Endodermal cell (in vitro differentiated cells): ENCODE measurements around the gene ADGRD1. TPM values are rescaled to one million over a fixed set of nuclear protein-coding genes. Genes with fewer than 3 reads are reported as not detected.

Experiments used
- DNase-seq: peaks from one replicate; pipeline ENCODE4 v3.0.0-alpha.2; 2017
- H3K27ac ChIP-seq: 2 replicates; pipeline ENCODE4 v1.5.1; 2013; ENCODE audit warnings: mild to moderate bottlenecking, low read depth, low read length, moderate library complexity
- H3K27me3 ChIP-seq: 2 replicates; pipeline ENCODE4 v1.6.1; 2013; ENCODE audit warnings: mild to moderate bottlenecking, low read length, moderate library complexity; ENCODE audit not compliant: insufficient read depth, control insufficient read depth, poor library complexity, severe bottlenecking
- H3K36me3 ChIP-seq: 2 replicates; pipeline ENCODE4 v1.7.0; 2013; ENCODE audit warnings: mild to moderate bottlenecking, low read length, moderate library complexity; ENCODE audit not compliant: control insufficient read depth, insufficient read depth
- H3K4me1 ChIP-seq: one replicate; pipeline ENCODE4 v1.7.0; 2013; ENCODE audit warnings: low read length; ENCODE audit not compliant: control insufficient read depth, insufficient read depth
- H3K4me3 ChIP-seq: 2 replicates; pipeline ENCODE4 v1.5.1; 2013; ENCODE audit warnings: mild to moderate bottlenecking, low read length, moderate library complexity
- H3K9ac ChIP-seq: 2 replicates; pipeline ENCODE4 v1.6.1; 2013; ENCODE audit warnings: mild to moderate bottlenecking, low read length, moderate library complexity; ENCODE audit not compliant: poor library complexity, severe bottlenecking; ENCODE audit errors: extremely low read depth
- H3K9me3 ChIP-seq: 2 replicates; pipeline ENCODE4 v1.6.1; 2013; ENCODE audit warnings: mild to moderate bottlenecking, low read length, moderate library complexity; ENCODE audit not compliant: control insufficient read depth
- H3K27ac Mint-ChIP-seq: 2 replicates; pipeline ENCODE4 v1.8.0; 2020; ENCODE audit warnings: mixed read lengths
- H3K27me3 Mint-ChIP-seq: 2 replicates; pipeline ENCODE4 v1.8.0; 2021; ENCODE audit warnings: mild to moderate bottlenecking, mixed read lengths; ENCODE audit not compliant: insufficient read depth
- H3K36me3 Mint-ChIP-seq: 2 replicates; pipeline ENCODE4 v1.8.0; 2020; ENCODE audit warnings: low read depth, mixed read lengths
- H3K4me1 Mint-ChIP-seq: 2 replicates; pipeline ENCODE4 v1.8.0; 2020; ENCODE audit warnings: mixed read lengths
- H3K4me3 Mint-ChIP-seq: 2 replicates; pipeline ENCODE4 v1.8.0; 2020; ENCODE audit warnings: mild to moderate bottlenecking, moderate library complexity, mixed read lengths
- H3K9me3 Mint-ChIP-seq: 2 replicates; pipeline ENCODE4 v1.8.0; 2020; ENCODE audit warnings: mild to moderate bottlenecking, mixed read lengths
- CTCF ChIP-seq: fragments of 200-600 bp; sonication (generic); conservative IDR thresholded peaks from 2 replicates; pipeline ENCODE4 v1.5.0; 2021; ENCODE audit warnings: antibody characterized with exemption, mild to moderate bottlenecking
- WGBS, 2 experiments: methylation state at CpG; one replicate each; pipeline versions ENCODE4 v1.1.5 to v1.1.7; 2013; ENCODE audit warnings: missing lambda C conversion rate in 2 of 2, mixed read lengths in 1 of 2; ENCODE audit not compliant: insufficient coverage in 1 of 2, insufficient read length in 1 of 2; 5-methylcytosine and 5-hydroxymethylcytosine counted together
- total RNA-seq, 2 donors: library from RNA; stranded (reverse); fragmentation: NEBNext Ultra II Directional in 1 of 2; extraction: Animal tissue kit (Norgen Biotek cat#: 25700) in 1 of 2; gene quantifications; 2 replicates in 1 of 2; 3 replicates in 1 of 2; pipeline ENCODE4 v1.2.1, GENCODE V29; 2021

ADGRD1 gene
- total RNA-seq, 2 donors from 2014 or later = 1.3 to 2.9 TPM

GRCh38 chr12:131049002-131049401 lies 95.3 kb downstream of the ADGRD1 start:
- Mint-ChIP-seq H3K9me3 (peaks cover 2% of the 10 kb centered on the region), H3K36me3 (no peaks in the 10 kb centered on the region), H3K4me1 (peaks cover 6% of the 10 kb centered on the region), H3K27me3 (no peaks in the 10 kb centered on the region), H3K4me3 (no peak overlapping the region), H3K27ac (no peak overlapping the region)
- DNase-seq = no peak
- no peaks in the 10 kb centered on the region for H3K4me1 ChIP-seq
- H3K9me3 ChIP-seq = no peaks in the 10 kb centered on the region
- H3K27ac ChIP-seq = no peak overlapping the region
- H3K4me3 ChIP-seq = no peak overlapping the region
- H3K27me3 ChIP-seq = no peaks in the 10 kb centered on the region
- H3K36me3 ChIP-seq = no peaks in the 10 kb centered on the region
- no peak for TF ChIP-seq CTCF
- H3K9ac ChIP-seq = no peak overlapping the region
- 94 to 96% methylated on average over 10 to 11 of the region's 11 CpGs for WGBS, 2 experiments

- DNase-seq = no peak
- Mint-ChIP-seq H3K27ac (no peak overlapping the region), H3K36me3 (no peaks in the 10 kb centered on the region), H3K4me1 (peaks cover 6% of the 10 kb centered on the region), H3K27me3 (no peaks in the 10 kb centered on the region), H3K4me3 (no peak overlapping the region), H3K9me3 (peaks cover 2% of the 10 kb centered on the region)
- Histone ChIP-seq H3K4me1 (no peaks in the 10 kb centered on the region), H3K9me3 (no peaks in the 10 kb centered on the region), H3K36me3 (no peaks in the 10 kb centered on the region), H3K9ac (no peak overlapping the region), H3K4me3 (no peak overlapping the region), H3K27ac (no peak overlapping the region), H3K27me3 (no peaks in the 10 kb centered on the region)
- TF ChIP-seq CTCF = no peak
- WGBS, 2 experiments = 91 to 96% methylated on average over 16 to 22 of the region's 22 CpGs
These were observed 96.0 kb downstream of the ADGRD1 start for GRCh38 chr12:131049549-131050339.

GRCh38 chr12:131050463-131051154 lies 96.9 kb downstream of the ADGRD1 start:
- H3K4me1 ChIP-seq = no peaks in the 10 kb centered on the region
- Mint-ChIP-seq H3K9me3 (peaks cover 2% of the 10 kb centered on the region), H3K27me3 (no peaks in the 10 kb centered on the region), H3K4me3 (no peak overlapping the region), H3K27ac (no peak overlapping the region), H3K36me3 (no peaks in the 10 kb centered on the region), H3K4me1 (peaks cover 6% of the 10 kb centered on the region)
- H3K9ac ChIP-seq = no peak overlapping the region
- 93 to 95% methylated on average over 23 to 26 of the region's 26 CpGs for WGBS, 2 experiments
- H3K27me3 ChIP-seq = no peaks in the 10 kb centered on the region
- H3K36me3 ChIP-seq = no peaks in the 10 kb centered on the region
- DNase-seq = no peak
- H3K27ac ChIP-seq = no peak overlapping the region
- no peak for TF ChIP-seq CTCF
- H3K9me3 ChIP-seq = no peaks in the 10 kb centered on the region
- H3K4me3 ChIP-seq = no peak overlapping the region
